Measurements from ENCODE around the gene CILP. TPM values are rescaled to one million over a fixed set of nuclear protein-coding genes. Genes with fewer than 3 reads are reported as not detected.

CILP gene
- total and polyA plus RNA-seq, 2 of the 13 experiments (the other 11 are each of a cell fraction or from before 2014, with no cell fraction given) = 0.03 TPM; not detected in 1

GRCh38 chr15:65184868-65185717, 26.2 kb downstream of the CILP start, which contains the start of gene CLPX (continued):
- peak; percentile 59; the same call in 1 of the 2 replicates for TF ChIP-seq ZBTB25 (CRISPR knock-in tag; IDR thresholded peaks at IDR 0.05)
- no peak for TF ChIP-seq MLLT10 (CRISPR knock-in tag; IDR thresholded peaks at IDR 0.05)
- TF ChIP-seq HOXA5 (CRISPR knock-in tag; IDR thresholded peaks at IDR 0.05) = 0 out of 2 replicates have a peak, but pooled peaks have one; percentile 27
- TF ChIP-seq E2F2 (CRISPR knock-in tag; IDR thresholded peaks at IDR 0.05; ENCODE audit: borderline replicate concordance) = no peak
- peak; percentile 32; the same call in 1 of the 2 replicates for TF ChIP-seq ZBTB39 (CRISPR knock-in tag; IDR thresholded peaks at IDR 0.05)
- no peak for TF ChIP-seq FOXC1 (CRISPR knock-in tag; IDR thresholded peaks at IDR 0.05; ENCODE audit: borderline replicate concordance)
- TF ChIP-seq SRSF4 (IDR thresholded peaks at IDR 0.05; ENCODE audit: low read depth, low read length, poor library complexity, severe bottlenecking) = no peak
- no peak for TF ChIP-seq FLYWCH1 (CRISPR knock-in tag; IDR thresholded peaks at IDR 0.05)
- TF ChIP-seq SNAPC4 (CRISPR knock-in tag; IDR thresholded peaks at IDR 0.05) = peak; percentile 94
- no peak for TF ChIP-seq FIP1L1 (IDR thresholded peaks at IDR 0.05; ENCODE audit: borderline replicate concordance, insufficient read depth, low read depth, low read length)
- no peak; the same call in 1 of the 2 replicates for TF ChIP-seq ZNF350 (CRISPR knock-in tag; IDR thresholded peaks at IDR 0.05; ENCODE audit: borderline replicate concordance, low read depth)
- TF ChIP-seq TEF (CRISPR knock-in tag; IDR thresholded peaks at IDR 0.05) = no peak
- no peak for TF ChIP-seq JARID2 (CRISPR knock-in tag; IDR thresholded peaks at IDR 0.05; ENCODE audit: insufficient replicate concordance)
- TF ChIP-seq PCBP1 (IDR thresholded peaks at IDR 0.05; ENCODE audit: borderline replicate concordance, low read depth, low read length) = no peak
- no peak for TF ChIP-seq CEBPB (IDR thresholded peaks at IDR 0.05; ENCODE audit: borderline replicate concordance, low read depth, low read length)
- TF ChIP-seq ZNF124 (CRISPR knock-in tag; IDR thresholded peaks at IDR 0.05) = peak; percentile 84
- TF ChIP-seq ZBTB8A (CRISPR knock-in tag; IDR thresholded peaks at IDR 0.05; ENCODE audit: borderline replicate concordance, low read depth) = no peak
- peak; percentile 53; the same call in 1 of the 2 replicates for TF ChIP-seq HOXA3 (CRISPR knock-in tag; IDR thresholded peaks at IDR 0.05)
